NCI-H1417 (cell line): ENCODE data around the gene USP20.

Source experiments
- DNase-seq, 3 experiments: peaks; one replicate each; lab custom pipeline; 2025; lab: John Stamatoyannopoulos, UW

Gene USP20

GRCh38 chr9:129918296-129918950, 83.2 kb downstream of the USP20 start:
- DNase-seq: no peak

- DNase-seq: no peak
These were observed 84.0 kb downstream of the USP20 start for GRCh38 chr9:129919277-129919676.

- DNase-seq: no peak
These were observed 84.6 kb downstream of the USP20 start for GRCh38 chr9:129919841-129920240.

GRCh38 chr9:129921905-129922304, 86.6 kb downstream of the USP20 start:
- no peak for DNase-seq

- DNase-seq: no peak
These were observed 88.3 kb downstream of the USP20 start for GRCh38 chr9:129923589-129923988.

- DNase-seq: no peak
These were observed 94.4 kb downstream of the USP20 start for GRCh38 chr9:129929496-129930125.

GRCh38 chr9:129930743-129931142, 95.5 kb downstream of the USP20 start:
- no peak for DNase-seq
